GM23338 (cell line): Measurements from ENCODE around the gene ZBTB39. TPM values are rescaled to one million over a fixed set of nuclear protein-coding genes. Genes with fewer than 3 reads are reported as not detected.

Experiments used
- ATAC-seq: fragments of 200-7000 bp; cut with Tn5 transposase; 3 replicates; pipeline ENCODE4 v1.9.1; 2020
- DNase-seq: peaks from one replicate; pipeline ENCODE4 v3.0.0-alpha.2; 2015; ENCODE audit warnings: low spot score
- H2AFZ ChIP-seq: fragments of 200-600 bp; sonication (generic); 2 replicates; pipeline ENCODE4 v1.8.0; 2016; ENCODE audit warnings: antibody characterized with exemption, mild to moderate bottlenecking, moderate library complexity
- H3F3A ChIP-seq: fragments of 200-600 bp; sonication (generic); replicated peaks from 2 replicates; pipeline ENCODE4 v1.8.0; 2017; ENCODE audit warnings: antibody characterized with exemption, mixed run types, low read depth
- H3K27ac ChIP-seq: fragments of 200-600 bp; sonication (generic); 2 replicates; pipeline ENCODE4 v1.6.1; 2016; ENCODE audit warnings: low read depth
- H3K27me3 ChIP-seq: fragments of 200-600 bp; sonication (generic); 2 replicates; pipeline ENCODE4 v1.8.0; 2016; ENCODE audit warnings: mild to moderate bottlenecking, mixed run types, moderate library complexity; ENCODE audit not compliant: insufficient read depth
- H3K36me3 ChIP-seq: fragments of 200-600 bp; sonication (generic); 2 replicates; pipeline ENCODE4 v1.8.0; 2016; ENCODE audit warnings: mild to moderate bottlenecking; ENCODE audit not compliant: insufficient read depth
- H3K4me1 ChIP-seq: fragments of 200-600 bp; sonication (generic); 2 replicates; pipeline ENCODE4 v1.8.0; 2016; ENCODE audit warnings: mild to moderate bottlenecking, moderate library complexity; ENCODE audit not compliant: insufficient read depth
- H3K4me2 ChIP-seq: fragments of 200-600 bp; sonication (generic); 2 replicates; pipeline ENCODE4 v1.7.1; 2017; ENCODE audit warnings: mixed run types
- H3K4me3 ChIP-seq: fragments of 200-600 bp; sonication (generic); 2 replicates; pipeline ENCODE4 v1.6.1; 2016; ENCODE audit warnings: mixed run types
- H3K79me2 ChIP-seq: fragments of 200-600 bp; sonication (generic); replicated peaks from 2 replicates; pipeline ENCODE4 v1.8.0; 2017; ENCODE audit warnings: mild to moderate bottlenecking; ENCODE audit not compliant: insufficient read depth
- H3K9me2 ChIP-seq: fragments of 200-600 bp; sonication (generic); 2 replicates; pipeline ENCODE4 v1.8.0; 2017; ENCODE audit not compliant: insufficient read depth
- H4K20me1 ChIP-seq: fragments of 200-600 bp; sonication (generic); replicated peaks from 2 replicates; pipeline ENCODE4 v1.8.0; 2017; ENCODE audit warnings: mild to moderate bottlenecking; ENCODE audit not compliant: insufficient read depth
- H3K27ac Mint-ChIP-seq: 2 replicates; pipeline ENCODE4 v1.8.0; 2020; ENCODE audit warnings: inconsistent platforms, mild to moderate bottlenecking, moderate library complexity, mixed read lengths
- H3K27me3 Mint-ChIP-seq: 3 replicates; pipeline ENCODE4 v1.8.0; 2022; ENCODE audit warnings: low read depth, mild to moderate bottlenecking, moderate library complexity, mixed read lengths, inconsistent platforms; ENCODE audit not compliant: insufficient read depth, poor library complexity
- H3K36me3 Mint-ChIP-seq: 3 replicates; pipeline ENCODE4 v1.8.0; 2021; ENCODE audit warnings: low read depth, mild to moderate bottlenecking, inconsistent platforms, moderate library complexity, mixed read lengths
- H3K4me1 Mint-ChIP-seq: 3 replicates; pipeline ENCODE4 v1.8.0; 2020; ENCODE audit warnings: mild to moderate bottlenecking, inconsistent platforms, mixed read lengths
- H3K4me3 Mint-ChIP-seq: 3 replicates; pipeline ENCODE4 v1.8.0; 2021; ENCODE audit warnings: moderate library complexity, mild to moderate bottlenecking, inconsistent platforms, mixed read lengths
- H3K9me3 Mint-ChIP-seq: 3 replicates; pipeline ENCODE4 v1.8.0; 2020; ENCODE audit warnings: moderate library complexity, mild to moderate bottlenecking, inconsistent platforms, mixed read lengths
- CREB1 ChIP-seq: fragments of 250-450 bp; sonication (Bioruptor Pico); IDR thresholded peaks from 2 replicates; pipeline ENCODE4 v1.5.0; 2020; ENCODE audit warnings: low read depth, mild to moderate bottlenecking, moderate library complexity
- EZH2phosphoT487 ChIP-seq: fragments of 200-600 bp; sonication (generic); IDR thresholded peaks from one replicate; pipeline ENCODE4 v1.8.1; 2018; ENCODE audit warnings: antibody characterized with exemption; ENCODE audit not compliant: unreplicated experiment
- JUNB ChIP-seq: IDR thresholded peaks from one replicate; pipeline ENCODE4 v1.6.1; 2016; ENCODE audit warnings: antibody characterized with exemption; ENCODE audit not compliant: unreplicated experiment
- POLR2AphosphoS5 ChIP-seq: IDR thresholded peaks from 2 replicates; pipeline ENCODE4 v1.6.1; 2016; ENCODE audit warnings: antibody characterized with exemption, low read depth
- STAT1 ChIP-seq: IDR thresholded peaks from one replicate; pipeline ENCODE4 v1.6.1; 2016; ENCODE audit warnings: antibody characterized with exemption; ENCODE audit not compliant: unreplicated experiment
- ZNF114 ChIP-seq: fragments of 250-450 bp; sonication (Bioruptor Pico); IDR thresholded peaks from 2 replicates; pipeline ENCODE4 v1.5.0; 2020; ENCODE audit warnings: mild to moderate bottlenecking, moderate library complexity
- polyA plus RNA-seq: library from polyadenylated mRNA; unstranded; fragments of >200 nt; fragmentation: Nextera tagmentation; extraction: Ambion mirVana; gene quantifications from 2 replicates; pipeline ENCODE4 v1.2.1, GENCODE V29; 2016
- total RNA-seq: library from RNA; depleted of rRNA; stranded (reverse); fragments of >200 nt; shearing (Covaris generic); gene quantifications from 2 replicates; pipeline ENCODE4 v1.2.3, GENCODE V29; 2014
- TF ChIP-seq, protein P1 (sequence below): fragments of 250-450 bp; sonication (Bioruptor Pico); IDR thresholded peaks from 2 replicates; pipeline ENCODE4 v1.5.0; 2020; ENCODE audit warnings: mild to moderate bottlenecking, moderate library complexity
- TF ChIP-seq, protein P2 (sequence below): IDR thresholded peaks from one replicate; pipeline ENCODE4 v1.6.1; 2018; ENCODE audit warnings: antibody characterized with exemption; ENCODE audit not compliant: unreplicated experiment
- TF ChIP-seq, protein P3 (sequence below), 2 experiments: fragments of 200-600 bp in 1 of 2; sonication (generic) in 1 of 2; conservative IDR thresholded peaks; 2 replicates each; pipeline versions ENCODE4 v1.5.1 to v1.6.1; 2016 to 2017; ENCODE audit warnings: antibody characterized with exemption in 2 of 2, low read depth in 2 of 2, mild to moderate bottlenecking in 2 of 2, moderate library complexity in 1 of 2

ZBTB39 gene
- total and polyA plus RNA-seq, 2 experiments from 2014 or later: 6.6 to 26.7 TPM

DNA sequence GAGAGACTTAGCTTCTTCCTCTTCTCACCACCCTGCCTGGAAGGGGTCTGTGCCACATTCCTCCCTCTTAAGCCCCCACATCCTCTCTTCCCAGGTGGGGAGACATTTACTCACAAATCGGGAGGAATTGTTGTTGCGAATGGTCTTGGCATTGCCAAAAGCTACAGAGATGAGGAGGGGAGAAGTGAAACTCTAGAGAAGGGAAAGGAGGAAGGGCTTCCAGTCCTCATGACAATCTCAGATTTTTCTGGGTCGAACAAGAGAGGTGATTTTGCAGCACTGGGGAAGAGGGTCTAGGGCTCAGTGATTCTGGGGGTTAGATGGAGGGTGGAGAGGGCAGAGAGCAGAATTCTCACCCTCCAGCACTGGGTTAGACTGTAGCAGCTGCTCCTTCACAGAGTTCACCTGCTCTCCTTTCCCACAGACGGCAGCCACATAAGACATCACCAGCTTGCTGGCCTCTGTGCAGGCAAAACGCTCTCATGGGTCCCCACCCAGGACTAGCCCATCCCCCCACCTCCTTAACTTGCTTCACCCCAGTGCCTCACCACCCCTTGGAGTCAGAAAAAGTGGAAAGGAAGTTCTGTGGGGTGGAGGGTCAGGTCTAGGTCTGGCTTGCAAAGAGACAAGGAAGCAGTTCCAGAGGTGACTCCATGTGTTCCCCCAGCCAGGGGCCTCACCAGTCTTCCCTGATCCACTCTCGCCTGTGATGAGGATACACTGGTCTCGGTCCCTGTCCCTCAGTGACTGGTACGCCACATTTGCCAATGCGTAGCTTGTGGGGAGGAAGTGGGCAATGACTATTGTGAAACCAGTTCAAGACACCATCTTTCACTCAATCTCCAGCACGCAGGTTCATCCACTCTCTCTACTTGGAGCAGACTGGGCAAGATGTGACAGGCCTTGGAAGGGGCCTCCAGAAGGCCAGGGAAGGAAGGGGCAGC is 40.9 kb upstream of the ZBTB39 start:
- no peak overlapping the region for H3K4me3 ChIP-seq
- 0 out of 2 replicates have a peak, but pooled peaks cover 2% of the 10 kb centered on the region for H3F3A ChIP-seq
- no peaks in the 10 kb centered on the region for H3K27me3 ChIP-seq
- Mint-ChIP-seq H3K27ac (no peak overlapping the region), H3K4me1 (peaks cover 2% of the 10 kb centered on the region; the same call in 1 of the 3 replicates), H3K27me3 (peaks cover 5% of the 10 kb centered on the region), H3K9me3 (no peaks in the 10 kb centered on the region), H3K4me3 (no peak overlapping the region), H3K36me3 (no peaks in the 10 kb centered on the region)
- H3K9me2 ChIP-seq: no peaks in the 10 kb centered on the region; the same call in 1 of the 2 replicates
- H2AFZ ChIP-seq: no peak overlapping the region
- H3K4me1 ChIP-seq: no peaks in the 10 kb centered on the region
- DNase-seq (no peak), ATAC-seq (no peak)
- no peak overlapping the region for H3K27ac ChIP-seq
- TF ChIP-seq POLR2AphosphoS5 (no peak), ZNF114 (CRISPR knock-in tag) (no peak), CREB1 (CRISPR knock-in tag) (no peak), JUNB (no peak), EZH2phosphoT487 (no peak), STAT1 (no peak)
- TF ChIP-seq, protein P1, sequence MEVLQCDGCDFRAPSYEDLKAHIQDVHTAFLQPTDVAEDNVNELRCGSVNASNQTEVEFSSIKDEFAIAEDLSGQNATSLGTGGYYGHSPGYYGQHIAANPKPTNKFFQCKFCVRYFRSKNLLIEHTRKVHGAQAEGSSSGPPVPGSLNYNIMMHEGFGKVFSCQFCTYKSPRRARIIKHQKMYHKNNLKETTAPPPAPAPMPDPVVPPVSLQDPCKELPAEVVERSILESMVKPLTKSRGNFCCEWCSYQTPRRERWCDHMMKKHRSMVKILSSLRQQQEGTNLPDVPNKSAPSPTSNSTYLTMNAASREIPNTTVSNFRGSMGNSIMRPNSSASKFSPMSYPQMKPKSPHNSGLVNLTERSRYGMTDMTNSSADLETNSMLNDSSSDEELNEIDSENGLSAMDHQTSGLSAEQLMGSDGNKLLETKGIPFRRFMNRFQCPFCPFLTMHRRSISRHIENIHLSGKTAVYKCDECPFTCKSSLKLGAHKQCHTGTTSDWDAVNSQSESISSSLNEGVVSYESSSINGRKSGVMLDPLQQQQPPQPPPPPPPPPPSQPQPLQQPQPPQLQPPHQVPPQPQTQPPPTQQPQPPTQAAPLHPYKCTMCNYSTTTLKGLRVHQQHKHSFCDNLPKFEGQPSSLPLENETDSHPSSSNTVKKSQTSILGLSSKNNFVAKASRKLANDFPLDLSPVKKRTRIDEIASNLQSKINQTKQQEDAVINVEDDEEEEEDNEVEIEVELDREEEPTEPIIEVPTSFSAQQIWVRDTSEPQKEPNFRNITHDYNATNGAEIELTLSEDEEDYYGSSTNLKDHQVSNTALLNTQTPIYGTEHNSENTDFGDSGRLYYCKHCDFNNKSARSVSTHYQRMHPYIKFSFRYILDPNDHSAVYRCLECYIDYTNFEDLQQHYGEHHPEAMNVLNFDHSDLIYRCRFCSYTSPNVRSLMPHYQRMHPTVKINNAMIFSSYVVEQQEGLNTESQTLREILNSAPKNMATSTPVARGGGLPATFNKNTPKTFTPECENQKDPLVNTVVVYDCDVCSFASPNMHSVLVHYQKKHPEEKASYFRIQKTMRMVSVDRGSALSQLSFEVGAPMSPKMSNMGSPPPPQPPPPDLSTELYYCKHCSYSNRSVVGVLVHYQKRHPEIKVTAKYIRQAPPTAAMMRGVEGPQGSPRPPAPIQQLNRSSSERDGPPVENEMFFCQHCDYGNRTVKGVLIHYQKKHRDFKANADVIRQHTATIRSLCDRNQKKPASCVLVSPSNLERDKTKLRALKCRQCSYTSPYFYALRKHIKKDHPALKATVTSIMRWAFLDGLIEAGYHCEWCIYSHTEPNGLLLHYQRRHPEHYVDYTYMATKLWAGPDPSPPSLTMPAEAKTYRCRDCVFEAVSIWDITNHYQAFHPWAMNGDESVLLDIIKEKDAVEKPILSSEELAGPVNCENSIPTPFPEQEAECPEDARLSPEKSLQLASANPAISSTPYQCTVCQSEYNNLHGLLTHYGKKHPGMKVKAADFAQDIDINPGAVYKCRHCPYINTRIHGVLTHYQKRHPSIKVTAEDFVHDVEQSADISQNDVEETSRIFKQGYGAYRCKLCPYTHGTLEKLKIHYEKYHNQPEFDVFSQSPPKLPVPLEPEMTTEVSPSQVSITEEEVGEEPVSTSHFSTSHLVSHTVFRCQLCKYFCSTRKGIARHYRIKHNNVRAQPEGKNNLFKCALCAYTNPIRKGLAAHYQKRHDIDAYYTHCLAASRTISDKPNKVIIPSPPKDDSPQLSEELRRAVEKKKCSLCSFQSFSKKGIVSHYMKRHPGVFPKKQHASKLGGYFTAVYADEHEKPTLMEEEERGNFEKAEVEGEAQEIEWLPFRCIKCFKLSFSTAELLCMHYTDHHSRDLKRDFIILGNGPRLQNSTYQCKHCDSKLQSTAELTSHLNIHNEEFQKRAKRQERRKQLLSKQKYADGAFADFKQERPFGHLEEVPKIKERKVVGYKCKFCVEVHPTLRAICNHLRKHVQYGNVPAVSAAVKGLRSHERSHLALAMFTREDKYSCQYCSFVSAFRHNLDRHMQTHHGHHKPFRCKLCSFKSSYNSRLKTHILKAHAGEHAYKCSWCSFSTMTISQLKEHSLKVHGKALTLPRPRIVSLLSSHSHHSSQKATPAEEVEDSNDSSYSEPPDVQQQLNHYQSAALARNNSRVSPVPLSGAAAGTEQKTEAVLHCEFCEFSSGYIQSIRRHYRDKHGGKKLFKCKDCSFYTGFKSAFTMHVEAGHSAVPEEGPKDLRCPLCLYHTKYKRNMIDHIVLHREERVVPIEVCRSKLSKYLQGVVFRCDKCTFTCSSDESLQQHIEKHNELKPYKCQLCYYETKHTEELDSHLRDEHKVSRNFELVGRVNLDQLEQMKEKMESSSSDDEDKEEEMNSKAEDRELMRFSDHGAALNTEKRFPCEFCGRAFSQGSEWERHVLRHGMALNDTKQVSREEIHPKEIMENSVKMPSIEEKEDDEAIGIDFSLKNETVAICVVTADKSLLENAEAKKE (CRISPR knock-in tag): no peak
- TF ChIP-seq, protein P2, sequence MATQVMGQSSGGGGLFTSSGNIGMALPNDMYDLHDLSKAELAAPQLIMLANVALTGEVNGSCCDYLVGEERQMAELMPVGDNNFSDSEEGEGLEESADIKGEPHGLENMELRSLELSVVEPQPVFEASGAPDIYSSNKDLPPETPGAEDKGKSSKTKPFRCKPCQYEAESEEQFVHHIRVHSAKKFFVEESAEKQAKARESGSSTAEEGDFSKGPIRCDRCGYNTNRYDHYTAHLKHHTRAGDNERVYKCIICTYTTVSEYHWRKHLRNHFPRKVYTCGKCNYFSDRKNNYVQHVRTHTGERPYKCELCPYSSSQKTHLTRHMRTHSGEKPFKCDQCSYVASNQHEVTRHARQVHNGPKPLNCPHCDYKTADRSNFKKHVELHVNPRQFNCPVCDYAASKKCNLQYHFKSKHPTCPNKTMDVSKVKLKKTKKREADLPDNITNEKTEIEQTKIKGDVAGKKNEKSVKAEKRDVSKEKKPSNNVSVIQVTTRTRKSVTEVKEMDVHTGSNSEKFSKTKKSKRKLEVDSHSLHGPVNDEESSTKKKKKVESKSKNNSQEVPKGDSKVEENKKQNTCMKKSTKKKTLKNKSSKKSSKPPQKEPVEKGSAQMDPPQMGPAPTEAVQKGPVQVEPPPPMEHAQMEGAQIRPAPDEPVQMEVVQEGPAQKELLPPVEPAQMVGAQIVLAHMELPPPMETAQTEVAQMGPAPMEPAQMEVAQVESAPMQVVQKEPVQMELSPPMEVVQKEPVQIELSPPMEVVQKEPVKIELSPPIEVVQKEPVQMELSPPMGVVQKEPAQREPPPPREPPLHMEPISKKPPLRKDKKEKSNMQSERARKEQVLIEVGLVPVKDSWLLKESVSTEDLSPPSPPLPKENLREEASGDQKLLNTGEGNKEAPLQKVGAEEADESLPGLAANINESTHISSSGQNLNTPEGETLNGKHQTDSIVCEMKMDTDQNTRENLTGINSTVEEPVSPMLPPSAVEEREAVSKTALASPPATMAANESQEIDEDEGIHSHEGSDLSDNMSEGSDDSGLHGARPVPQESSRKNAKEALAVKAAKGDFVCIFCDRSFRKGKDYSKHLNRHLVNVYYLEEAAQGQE: no peak
- TF ChIP-seq, protein P3, sequence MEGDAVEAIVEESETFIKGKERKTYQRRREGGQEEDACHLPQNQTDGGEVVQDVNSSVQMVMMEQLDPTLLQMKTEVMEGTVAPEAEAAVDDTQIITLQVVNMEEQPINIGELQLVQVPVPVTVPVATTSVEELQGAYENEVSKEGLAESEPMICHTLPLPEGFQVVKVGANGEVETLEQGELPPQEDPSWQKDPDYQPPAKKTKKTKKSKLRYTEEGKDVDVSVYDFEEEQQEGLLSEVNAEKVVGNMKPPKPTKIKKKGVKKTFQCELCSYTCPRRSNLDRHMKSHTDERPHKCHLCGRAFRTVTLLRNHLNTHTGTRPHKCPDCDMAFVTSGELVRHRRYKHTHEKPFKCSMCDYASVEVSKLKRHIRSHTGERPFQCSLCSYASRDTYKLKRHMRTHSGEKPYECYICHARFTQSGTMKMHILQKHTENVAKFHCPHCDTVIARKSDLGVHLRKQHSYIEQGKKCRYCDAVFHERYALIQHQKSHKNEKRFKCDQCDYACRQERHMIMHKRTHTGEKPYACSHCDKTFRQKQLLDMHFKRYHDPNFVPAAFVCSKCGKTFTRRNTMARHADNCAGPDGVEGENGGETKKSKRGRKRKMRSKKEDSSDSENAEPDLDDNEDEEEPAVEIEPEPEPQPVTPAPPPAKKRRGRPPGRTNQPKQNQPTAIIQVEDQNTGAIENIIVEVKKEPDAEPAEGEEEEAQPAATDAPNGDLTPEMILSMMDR (conservative IDR thresholded peaks at IDR 0.05; ENCODE audit: low read depth in 2 of 2): no peak
- H4K20me1 ChIP-seq: no peaks in the 10 kb centered on the region
- H3K4me2 ChIP-seq: no peak overlapping the region
- H3K79me2 ChIP-seq: no peaks in the 10 kb centered on the region
- H3K36me3 ChIP-seq: no peaks in the 10 kb centered on the region
